ENCODE data around the gene ARHGAP22.

ARHGAP22 gene

GRCh38 chr10:48535416-48536155, 69.3 kb downstream of the ARHGAP22 start:
- DNase-seq (ENCODE audit: extremely low read depth in 1 of 2, low read depth in 1 of 2): no peak

- DNase-seq (ENCODE audit: extremely low read depth in 1 of 2, low read depth in 1 of 2): no peak
These were observed 70.7 kb downstream of the ARHGAP22 start for GRCh38 chr10:48533951-48534720.

GRCh38 chr10:48533540-48533939, 71.3 kb downstream of the ARHGAP22 start:
- DNase-seq (ENCODE audit: extremely low read depth in 1 of 2, low read depth in 1 of 2): no peak

DNA sequence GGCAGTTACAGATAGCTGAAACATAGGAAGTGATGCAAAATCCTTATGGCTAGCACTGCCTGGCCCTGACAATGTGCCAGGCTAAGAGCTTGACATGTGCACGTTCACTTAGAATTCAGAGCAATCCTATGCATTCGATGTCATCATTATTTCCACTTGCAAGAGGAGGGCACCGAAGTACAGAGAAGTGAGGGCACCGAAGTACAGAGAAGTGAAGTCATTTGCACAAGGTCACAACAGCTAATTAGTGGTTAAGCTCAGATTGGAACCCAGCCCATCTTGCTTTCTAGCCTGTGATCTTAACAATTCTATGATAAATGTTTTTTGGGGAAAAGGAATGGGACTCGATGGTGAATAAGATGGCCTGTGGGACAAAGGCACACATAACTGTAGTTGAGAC, 73.4 kb downstream of the ARHGAP22 start:
- no peak for DNase-seq (ENCODE audit: extremely low read depth in 1 of 2, low read depth in 1 of 2)

GRCh38 chr10:48529331-48529730, 75.5 kb downstream of the ARHGAP22 start:
- no peak for DNase-seq (ENCODE audit: extremely low read depth in 1 of 2, low read depth in 1 of 2)

- DNase-seq (ENCODE audit: extremely low read depth in 1 of 2, low read depth in 1 of 2): no peak
These were observed 77.1 kb downstream of the ARHGAP22 start for GRCh38 chr10:48527756-48528155.

DNA sequence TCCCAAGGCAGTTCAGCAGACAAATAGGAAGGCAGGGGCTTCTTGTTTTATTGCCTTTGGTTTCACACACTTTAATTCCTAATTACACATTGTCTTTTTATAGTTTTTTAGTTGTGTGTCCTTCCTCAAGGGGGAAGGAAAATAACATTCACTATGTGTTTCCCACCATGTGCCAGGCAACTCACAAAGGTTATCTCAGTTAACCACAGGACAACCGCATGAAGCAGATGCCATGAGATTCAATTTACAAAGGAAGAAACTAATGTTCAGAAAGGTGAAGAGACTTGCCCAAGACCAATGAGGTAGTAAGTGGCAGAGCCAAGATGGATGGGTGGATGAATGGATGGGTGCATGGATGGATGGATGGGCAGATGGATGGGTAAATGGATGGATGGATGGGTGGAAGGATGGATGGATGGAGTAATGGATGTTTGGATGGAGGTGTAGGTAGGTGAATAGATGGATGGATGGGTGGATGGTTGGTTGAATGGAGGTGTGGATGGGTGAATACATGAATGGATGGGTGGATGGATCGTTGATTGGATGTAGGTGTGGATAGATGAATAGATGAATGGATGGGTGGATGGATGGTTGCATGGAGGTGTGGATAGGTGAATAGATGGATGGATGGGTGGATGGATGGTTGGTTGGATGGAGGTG, 77.9 kb downstream of the ARHGAP22 start:
- no peak for DNase-seq (ENCODE audit: extremely low read depth in 1 of 2, low read depth in 1 of 2)

DNA sequence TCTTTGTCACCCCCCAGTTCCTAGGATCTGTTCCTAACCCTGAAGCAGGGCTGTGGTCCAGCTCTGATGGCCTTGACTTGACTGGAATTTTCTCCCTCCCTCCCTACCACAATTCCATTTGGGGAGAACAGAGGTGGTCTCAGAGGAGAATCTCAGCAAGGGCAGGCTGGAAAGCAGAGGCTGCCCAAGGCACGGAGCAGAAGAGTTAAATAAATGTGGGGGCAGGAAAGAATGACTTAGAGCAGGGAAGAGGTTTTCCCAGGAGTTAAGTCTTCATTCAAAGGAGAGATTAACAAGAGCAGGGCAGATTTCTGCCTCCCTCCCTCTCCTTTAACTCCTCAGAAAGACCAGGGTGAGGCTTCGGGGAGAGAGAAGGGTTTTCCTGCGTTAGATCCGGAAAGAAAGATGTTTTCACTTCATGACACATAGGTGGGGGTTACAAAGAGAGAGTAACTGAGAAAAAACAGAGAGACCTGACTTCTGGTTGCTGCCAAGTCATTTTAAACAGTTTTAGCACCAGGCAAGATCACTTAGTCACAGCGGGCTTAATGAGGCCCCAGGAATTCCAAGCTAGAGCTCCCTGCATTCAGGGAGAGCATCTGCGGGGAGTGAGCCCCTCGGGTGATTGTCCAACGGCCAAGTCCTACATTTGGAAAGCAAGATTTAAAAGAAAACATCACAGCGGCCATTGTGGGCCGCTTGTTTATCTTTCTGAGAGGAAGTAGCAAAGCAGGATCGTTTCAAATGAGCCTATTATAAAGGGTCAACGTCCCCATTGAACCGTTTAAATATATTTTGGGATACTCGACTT, 78.7 kb downstream of the ARHGAP22 start:
- DNase-seq (ENCODE audit: extremely low read depth in 1 of 2, low read depth in 1 of 2): no peak

DNA sequence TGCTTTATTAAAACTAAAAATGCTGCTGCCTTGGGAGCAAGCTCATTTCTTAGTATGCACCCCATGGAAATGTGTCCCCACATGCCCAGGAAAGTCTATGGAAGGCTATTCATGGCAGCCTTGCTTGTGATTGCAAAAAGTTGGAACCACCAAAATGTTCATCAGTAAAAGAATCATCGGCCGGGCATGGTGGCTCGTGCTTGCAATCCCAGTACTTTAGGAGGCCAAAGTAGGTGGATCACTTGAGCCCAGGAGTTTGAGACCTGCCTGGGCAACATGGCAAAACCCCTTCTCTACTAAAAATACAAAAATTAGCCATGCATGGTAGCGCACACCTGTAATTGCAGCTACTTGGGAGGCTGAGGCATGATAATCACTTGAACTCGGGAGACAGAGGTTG, 79.8 kb downstream of the ARHGAP22 start:
- no peak for DNase-seq (ENCODE audit: extremely low read depth in 1 of 2, low read depth in 1 of 2)

DNA sequence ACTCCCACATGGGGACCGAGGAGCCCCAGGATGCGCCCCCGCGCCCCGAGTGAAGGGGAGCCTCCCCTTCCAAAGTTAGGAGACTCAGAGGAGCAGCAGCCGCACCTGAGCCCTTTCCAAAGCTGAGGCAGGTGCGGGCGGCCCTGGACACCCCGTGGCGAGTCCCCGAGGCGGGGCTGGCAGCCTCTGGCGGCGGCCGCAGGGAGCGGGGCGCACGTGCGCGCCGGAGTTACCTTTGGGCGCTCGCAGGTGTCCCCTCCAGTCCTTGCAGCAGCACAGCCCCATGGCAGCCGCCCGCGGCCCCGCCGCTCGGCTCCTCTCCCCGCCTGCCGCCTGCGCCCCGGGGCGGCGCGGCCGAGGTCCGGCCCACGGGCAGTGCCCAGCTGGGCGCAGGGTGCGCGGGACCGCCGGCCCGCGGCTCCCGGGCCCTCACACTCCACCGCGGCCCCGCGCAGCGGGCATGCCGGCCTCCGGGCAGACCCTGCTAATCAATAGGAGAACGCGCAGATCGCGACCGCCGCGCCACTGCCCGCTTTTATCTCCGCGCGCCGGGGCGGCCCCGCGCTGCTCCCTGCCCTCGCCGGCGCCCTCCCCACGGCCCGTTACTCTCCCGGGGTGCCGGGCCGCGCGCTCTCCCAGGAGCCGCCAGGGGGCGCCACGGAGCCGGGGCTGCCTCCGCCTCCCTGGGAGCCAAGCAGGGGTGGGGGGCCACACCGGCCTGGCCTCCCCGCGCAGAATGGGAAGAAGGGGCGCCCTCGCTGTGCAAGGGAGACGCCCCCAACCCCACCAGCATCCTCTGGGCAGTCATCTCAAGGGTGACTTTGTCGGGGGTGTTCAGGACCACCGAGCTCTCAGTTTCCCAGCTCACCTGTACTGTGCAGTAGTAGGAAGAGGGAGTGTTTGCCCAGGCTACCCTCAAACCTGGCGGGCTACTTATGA, 80.8 kb downstream of the ARHGAP22 start:
- DNase-seq (ENCODE audit: extremely low read depth in 1 of 2, low read depth in 1 of 2): no peak

DNA sequence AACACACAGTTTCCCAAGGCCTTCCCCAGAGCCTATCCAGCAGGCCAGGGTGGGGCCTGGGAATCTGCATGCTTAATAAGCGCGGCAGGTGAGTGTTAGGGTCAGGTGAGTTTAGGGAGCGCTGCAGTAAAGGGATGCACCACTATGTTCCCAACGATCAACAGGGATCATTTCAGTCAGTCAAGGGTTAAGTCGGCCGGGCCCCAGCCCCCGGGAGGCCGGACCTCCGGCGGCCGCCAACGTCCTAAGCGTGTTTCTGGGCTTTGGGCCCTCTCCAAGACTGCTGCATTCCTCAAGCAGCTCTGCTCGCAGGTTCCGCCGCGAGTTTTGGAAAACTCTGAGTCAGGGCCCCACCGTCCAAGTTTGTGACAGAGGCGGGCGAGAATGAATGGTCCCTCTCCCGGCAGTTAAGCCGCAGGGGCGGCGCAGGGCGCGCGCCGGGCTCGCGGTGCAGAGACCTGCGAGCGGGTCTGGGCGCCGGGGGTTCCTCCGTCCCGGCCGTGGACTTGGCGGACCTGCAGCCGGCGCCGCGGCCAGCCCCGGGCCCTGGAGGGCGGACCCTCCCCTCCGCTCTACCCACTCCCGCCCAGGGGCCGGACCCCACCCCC, 81.6 kb downstream of the ARHGAP22 start:
- no peak for DNase-seq (ENCODE audit: extremely low read depth in 1 of 2, low read depth in 1 of 2)

DNA sequence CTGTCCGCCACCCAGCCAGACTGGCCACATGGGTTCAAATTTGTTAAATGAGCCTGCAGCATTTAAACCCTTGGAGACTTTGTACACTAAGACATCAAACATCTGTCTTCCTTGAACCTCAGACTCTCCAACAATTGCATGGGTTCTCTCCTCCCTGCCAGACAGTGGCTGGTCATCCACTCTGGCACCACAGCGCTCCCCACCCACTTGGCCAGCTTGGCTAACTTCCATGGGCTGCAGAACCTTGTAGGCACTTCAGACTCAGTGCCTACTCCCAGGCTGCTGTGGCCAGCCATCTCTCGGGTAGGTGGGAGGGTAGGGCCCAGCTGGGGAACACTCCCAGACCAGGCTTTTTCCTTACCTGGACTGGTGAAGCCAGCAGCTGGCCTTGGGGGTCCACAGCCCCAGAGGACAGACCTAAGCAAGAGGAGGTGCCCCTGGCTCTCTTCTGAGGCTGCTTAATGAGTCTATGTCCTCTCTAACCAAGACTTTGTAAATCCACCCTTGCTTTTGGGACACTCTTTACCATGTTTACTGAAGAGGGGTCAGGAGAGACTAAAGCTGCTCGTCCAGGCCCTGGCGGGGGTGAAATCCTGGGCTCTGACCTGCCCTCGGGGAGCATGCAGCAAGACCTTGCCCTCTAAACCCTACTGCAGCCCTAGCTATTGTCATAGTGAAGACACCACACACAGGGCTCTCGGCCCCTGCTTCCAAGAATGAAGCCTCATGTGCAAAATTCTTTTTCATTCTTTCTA, 82.7 kb downstream of the ARHGAP22 start:
- no peak for DNase-seq (ENCODE audit: extremely low read depth in 1 of 2, low read depth in 1 of 2)

- no peak for DNase-seq (ENCODE audit: extremely low read depth in 1 of 2, low read depth in 1 of 2)
These were observed 84.3 kb downstream of the ARHGAP22 start for GRCh38 chr10:48520594-48520993.

DNA sequence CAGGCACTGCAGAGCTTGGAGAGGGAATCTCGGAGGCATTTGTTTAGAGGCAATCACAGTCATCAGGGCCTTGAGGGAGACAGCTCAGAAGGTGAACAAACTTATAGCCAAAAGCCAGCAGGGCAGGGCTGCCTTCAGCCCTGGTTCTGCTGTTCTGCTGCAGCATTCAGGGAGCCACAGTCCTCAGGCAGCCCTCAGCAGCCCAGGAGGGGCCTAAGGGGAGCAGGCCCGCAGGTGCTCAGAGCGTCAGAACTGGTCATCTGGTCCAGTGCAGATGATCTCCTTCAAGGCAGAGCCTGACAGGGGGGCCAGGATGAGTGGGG, 84.7 kb downstream of the ARHGAP22 start:
- DNase-seq (ENCODE audit: extremely low read depth in 1 of 2, low read depth in 1 of 2): no peak

GRCh38 chr10:48519481-48520183, 85.2 kb downstream of the ARHGAP22 start:
- no peak for DNase-seq (ENCODE audit: extremely low read depth in 1 of 2, low read depth in 1 of 2)

GRCh38 chr10:48518986-48519385, 85.9 kb downstream of the ARHGAP22 start:
- no peak for DNase-seq (ENCODE audit: extremely low read depth in 1 of 2, low read depth in 1 of 2)

DNA sequence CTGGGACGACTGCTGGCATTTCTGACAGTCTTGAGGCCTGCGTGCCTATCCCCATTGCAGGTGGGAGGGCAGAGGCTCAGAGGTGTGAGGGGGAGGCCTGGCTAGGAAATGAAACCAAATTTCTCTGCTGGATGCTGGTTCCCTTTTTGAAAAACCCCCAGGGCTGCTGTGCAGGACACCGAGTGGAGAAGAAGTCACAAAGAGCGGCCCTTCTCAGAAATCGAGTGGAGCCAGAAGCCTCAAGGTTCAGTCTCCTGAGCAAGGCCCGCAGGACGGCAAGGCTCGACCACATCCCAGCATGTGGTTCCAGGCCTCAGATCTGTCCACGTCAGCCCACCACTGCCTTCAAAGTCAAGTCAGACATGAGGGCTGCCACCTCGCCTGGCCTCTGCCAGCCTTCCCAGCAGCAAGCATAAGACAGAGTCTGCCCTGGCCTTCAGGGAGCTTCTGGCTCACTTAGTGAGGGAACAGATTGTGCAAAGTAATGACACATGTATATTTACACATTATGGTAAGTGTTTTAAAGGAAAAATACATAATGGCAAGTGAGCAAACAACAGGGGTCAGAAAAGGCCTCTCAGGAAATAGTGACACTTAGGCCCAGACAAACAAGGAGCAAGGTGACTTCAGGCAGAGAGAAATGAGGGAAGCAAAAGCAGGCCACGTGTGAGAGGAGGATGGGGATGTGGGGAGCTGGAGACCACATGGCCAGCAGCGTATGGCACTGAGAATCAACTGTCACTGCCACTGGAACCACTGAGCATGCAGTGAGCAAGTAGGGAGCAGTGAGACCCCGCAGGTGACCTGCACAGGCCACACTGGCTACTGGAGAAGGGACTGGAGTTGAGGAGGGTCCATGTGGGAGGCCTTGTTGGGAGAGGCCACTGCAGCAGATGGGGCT, 86.7 kb downstream of the ARHGAP22 start:
- no peak for DNase-seq (ENCODE audit: extremely low read depth in 1 of 2, low read depth in 1 of 2)

All from activated CD8-positive, alpha-beta memory T cell treated with anti-CD3 and anti-CD28 coated beads for 1 hour (primary cell).